B cell (primary cell): ENCODE results near the gene RNU5B-1. TPM values are rescaled to one million over a fixed set of nuclear protein-coding genes. Genes with fewer than 3 reads are reported as not detected.

Source experiments
- ATAC-seq: fragments of 200-7000 bp; cut with Tn5 transposase; one replicate; pipeline ENCODE4 v1.10.0; 2021; ENCODE audit warnings: low read depth, mild to moderate bottlenecking, moderate number of reproducible peaks, moderate library complexity
- CTCF ChIA-PET: fragments of 350-600 bp; sonication (Branson Sonifier 250); formaldehyde crosslinking; loops from one replicate; lab custom pipeline; 2021; ENCODE audit warnings: antibody characterized with exemption, inconsistent platforms; lab: Charles Lee
- POLR2A ChIA-PET: fragments of 350-600 bp; sonication (Branson Sonifier 250); formaldehyde crosslinking; loops from one replicate; lab custom pipeline; 2021; ENCODE audit warnings: antibody characterized with exemption; lab: Charles Lee
- DNase-seq: peaks from one replicate; pipeline ENCODE4 v3.0.0; 2013
- H2AFZ ChIP-seq: 2 replicates; pipeline ENCODE4 v1.6.1; 2012; ENCODE audit warnings: mild to moderate bottlenecking, low read depth, low read length; ENCODE audit not compliant: insufficient read depth, poor library complexity, severe bottlenecking
- H3K27ac ChIP-seq, 2 donors: 1 replicate in 1 of 2; 2 replicates in 1 of 2; pipeline ENCODE4 v1.5.1; 2012 to 2013; ENCODE audit warnings: low read length in 2 of 2, mild to moderate bottlenecking in 2 of 2, moderate library complexity in 1 of 2
- H3K27me3 ChIP-seq, 4 experiments: fragments of 200-600 bp in 1 of 4; sonication (generic) in 1 of 4; replicated peaks in 1 of 4; 1 replicate in 2 of 4; 2 replicates in 2 of 4; pipeline versions ENCODE4 v1.6.1 to v1.7.0; 2013 to 2016; ENCODE audit warnings: low read length in 3 of 4, mild to moderate bottlenecking in 2 of 4, mixed read lengths in 1 of 4, moderate library complexity in 1 of 4; ENCODE audit not compliant: insufficient read depth in 4 of 4, control insufficient read depth in 3 of 4; ENCODE audit errors: control extremely low read depth in 1 of 4
- H3K36me3 ChIP-seq, 2 experiments: replicated peaks in 1 of 2; 1 replicate in 1 of 2; 2 replicates in 1 of 2; pipeline versions ENCODE4 v1.6.1 to v1.7.1; 2013; ENCODE audit warnings: low read length in 1 of 2; ENCODE audit not compliant: insufficient read depth in 2 of 2, control insufficient read depth in 1 of 2; ENCODE audit errors: control extremely low read depth in 1 of 2, extremely low read depth in 1 of 2
- H3K4me1 ChIP-seq, 2 donors: fragments of 200-600 bp in 1 of 2; sonication (generic) in 1 of 2; 1 replicate in 1 of 2; 2 replicates in 1 of 2; pipeline versions ENCODE4 v1.5.1 to v1.6.1; 2013 to 2017; ENCODE audit warnings: low read length in 2 of 2; ENCODE audit not compliant: control insufficient read depth in 2 of 2, insufficient read depth in 2 of 2
- H3K4me2 ChIP-seq: replicated peaks from 2 replicates; pipeline ENCODE3; 2012; ENCODE audit warnings: mild to moderate bottlenecking, low read depth, low read length; ENCODE audit not compliant: poor library complexity, severe bottlenecking
- H3K4me3 ChIP-seq, 5 experiments: fragments of 200-600 bp in 1 of 5; sonication (generic) in 1 of 5; 1 replicate in 3 of 5; 2 replicates in 2 of 5; pipeline versions ENCODE4 v1.5.1 to v1.7.0; 2011 to 2016; ENCODE audit warnings: low read length in 4 of 5, mild to moderate bottlenecking in 4 of 5, low read depth in 2 of 5, control low read depth in 1 of 5, moderate library complexity in 1 of 5; ENCODE audit not compliant: insufficient read depth in 1 of 5; ENCODE audit errors: control extremely low read depth in 1 of 5, extremely low read depth in 1 of 5
- H3K79me2 ChIP-seq: fragments of 200-600 bp; sonication (generic); one replicate; pipeline ENCODE4 v1.6.0; 2016; ENCODE audit warnings: low read length; ENCODE audit not compliant: control insufficient read depth, insufficient read depth
- H3K9ac ChIP-seq: fragments of 200-600 bp; sonication (generic); 2 replicates; pipeline ENCODE4 v1.6.1; 2017; ENCODE audit warnings: mild to moderate bottlenecking, low read length, moderate library complexity
- H3K9me3 ChIP-seq, 3 donors: one replicate each; pipeline versions ENCODE4 v1.6.1 to v1.7.1; 2013; ENCODE audit warnings: low read length in 2 of 3; ENCODE audit not compliant: control insufficient read depth in 2 of 3, insufficient read depth in 1 of 3; ENCODE audit errors: control extremely low read depth in 1 of 3
- H4K20me1 ChIP-seq: 2 replicates; pipeline ENCODE4 v1.6.0; 2012; ENCODE audit warnings: mild to moderate bottlenecking, low read length; ENCODE audit not compliant: insufficient read depth, control insufficient read depth, poor library complexity, severe bottlenecking
- H3K27ac Mint-ChIP-seq: one replicate; pipeline ENCODE4 v1.8.0; 2021; ENCODE audit warnings: mixed read lengths
- H3K27me3 Mint-ChIP-seq: one replicate; pipeline ENCODE4 v1.8.0; 2021; ENCODE audit warnings: mixed read lengths
- H3K4me1 Mint-ChIP-seq: one replicate; pipeline ENCODE4 v1.8.0; 2021; ENCODE audit warnings: mixed read lengths
- H3K4me3 Mint-ChIP-seq: one replicate; pipeline ENCODE4 v1.8.0; 2021; ENCODE audit warnings: mixed read lengths
- H3K9me3 Mint-ChIP-seq: one replicate; pipeline ENCODE4 v1.8.0; 2022; ENCODE audit warnings: mixed read lengths; ENCODE audit not compliant: insufficient read depth
- EZH2 ChIP-seq: IDR thresholded peaks from 2 replicates; pipeline ENCODE4 v1.6.1; 2012; ENCODE audit warnings: borderline replicate concordance, low read depth, mild to moderate bottlenecking, moderate library complexity, low read length; ENCODE audit not compliant: insufficient read depth, poor library complexity, severe bottlenecking
- WGBS: methylation state at CpG from one replicate; pipeline ENCODE4 v1.1.5; 2013; ENCODE audit warnings: missing lambda C conversion rate; ENCODE audit not compliant: insufficient coverage; 5-methylcytosine and 5-hydroxymethylcytosine counted together
- intact Hi-C: fragments of 100-400 bp; cut with micrococcal nuclease; formaldehyde crosslinking; loops from one replicate; pipeline ENCODE4 v1.10.0; 2022
- polyA plus RNA-seq: library from polyadenylated mRNA; depleted of rRNA; stranded (reverse); fragments of >200 nt; gene quantifications from 2 replicates; pipeline ENCODE4 v1.2.3, GENCODE V29; 2012
- total RNA-seq, 2 donors: library from RNA; stranded (reverse); fragments of 120-200 nt in 1 of 2; gene quantifications; 1 replicate in 1 of 2; 2 replicates in 1 of 2; pipeline versions ENCODE4 v1.2.3 to v1.2.4, GENCODE V29; 2013 to 2022
- TF ChIP-seq, protein P1 (sequence below): fragments of 200-600 bp; IDR thresholded peaks from one replicate; pipeline ENCODE4 v1.8.0; 2022; ENCODE audit warnings: antibody characterized with exemption, mild to moderate bottlenecking

Gene RNU5B-1
- total and polyA plus RNA-seq, 2 donors (not counting 1 experiment from before 2014, with no cell fraction given), result 21.7 TPM; not detected in 1

GRCh38 chr15:65328506-65329287 is 24.2 kb downstream of the RNU5B-1 start:
- no peak overlapping the region for H3K4me3 Mint-ChIP-seq
- Histone ChIP-seq H4K20me1 (no peaks in the 10 kb centered on the region), H3K4me3 (no peak overlapping the region), H3K27me3 (peaks cover 0 to 12% (median 0%) of the 10 kb centered on the region in 4 experiments), H3K79me2 (no peaks in the 10 kb centered on the region), H2AFZ (no peak overlapping the region), H3K27ac (no peak overlapping the region), H3K36me3 (no peaks in the 10 kb centered on the region), H3K9me3 (peaks cover 0 to 9% (median 0%) of the 10 kb centered on the region in 3 donors), H3K9ac (no peak overlapping the region), H3K4me2 (no peak overlapping the region), H3K4me1 (peaks cover 0 to 8% of the 10 kb centered on the region in 2 donors)
- WGBS, result 87% methylated on average over 21 of the region's 21 CpGs
- H3K27me3 Mint-ChIP-seq, result peaks cover 8% of the 10 kb centered on the region
- H3K27ac Mint-ChIP-seq, result no peak overlapping the region
- CTCF ChIA-PET, result no interaction called here
- POLR2A ChIA-PET, result no interaction called here
- DNase-seq (no peak), ATAC-seq (no peak)
- peaks cover 5% of the 10 kb centered on the region for H3K4me1 Mint-ChIP-seq
- TF ChIP-seq, protein P1, sequence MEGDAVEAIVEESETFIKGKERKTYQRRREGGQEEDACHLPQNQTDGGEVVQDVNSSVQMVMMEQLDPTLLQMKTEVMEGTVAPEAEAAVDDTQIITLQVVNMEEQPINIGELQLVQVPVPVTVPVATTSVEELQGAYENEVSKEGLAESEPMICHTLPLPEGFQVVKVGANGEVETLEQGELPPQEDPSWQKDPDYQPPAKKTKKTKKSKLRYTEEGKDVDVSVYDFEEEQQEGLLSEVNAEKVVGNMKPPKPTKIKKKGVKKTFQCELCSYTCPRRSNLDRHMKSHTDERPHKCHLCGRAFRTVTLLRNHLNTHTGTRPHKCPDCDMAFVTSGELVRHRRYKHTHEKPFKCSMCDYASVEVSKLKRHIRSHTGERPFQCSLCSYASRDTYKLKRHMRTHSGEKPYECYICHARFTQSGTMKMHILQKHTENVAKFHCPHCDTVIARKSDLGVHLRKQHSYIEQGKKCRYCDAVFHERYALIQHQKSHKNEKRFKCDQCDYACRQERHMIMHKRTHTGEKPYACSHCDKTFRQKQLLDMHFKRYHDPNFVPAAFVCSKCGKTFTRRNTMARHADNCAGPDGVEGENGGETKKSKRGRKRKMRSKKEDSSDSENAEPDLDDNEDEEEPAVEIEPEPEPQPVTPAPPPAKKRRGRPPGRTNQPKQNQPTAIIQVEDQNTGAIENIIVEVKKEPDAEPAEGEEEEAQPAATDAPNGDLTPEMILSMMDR, result no peak
- TF ChIP-seq EZH2, result no peak
- intact Hi-C loops, result no loop called here
- H3K9me3 Mint-ChIP-seq, result no peaks in the 10 kb centered on the region
